Stimulated activated CD8-positive, alpha-beta memory T cell treated with anti-CD3 and anti-CD28 coated beads, Interleukin-15, amount 100 ng/mL, for 4 hours (primary cell): ENCODE data around the gene CCDC14.
"Not testable (repeated sequence)": the region's sequence is repeated elsewhere in the genome, so short reads cannot be mapped to it uniquely, and the experiment has no call there.

Experiments
- DNase-seq, 2 donors: peaks; one replicate each; pipeline ENCODE4 v3.0.0-alpha.2; 2020; ENCODE audit warnings: low read depth in 2 of 2

Gene CCDC14

GRCh38 chr3:123964793-123965192 lies 3.8 kb upstream of the CCDC14 start:
- DNase-seq: not testable (repeated sequence)

GRCh38 chr3:123961508-123961856 lies 453 bp upstream of the CCDC14 start:
- no peak for DNase-seq

GRCh38 chr3:123953735-123954134 lies 7.3 kb downstream of the CCDC14 start:
- DNase-seq: no peak

GRCh38 chr3:123952844-123953520 lies 8.0 kb downstream of the CCDC14 start:
- no peak for DNase-seq

- no peak for DNase-seq
Observed at GRCh38 chr3:123951522-123952447, 9.2 kb downstream of the CCDC14 start.

GRCh38 chr3:123949641-123950040 lies 11.4 kb downstream of the CCDC14 start:
- no peak for DNase-seq

GRCh38 chr3:123948449-123948848 lies 12.6 kb downstream of the CCDC14 start:
- DNase-seq: no peak

- DNase-seq: no peak
Observed at GRCh38 chr3:123947482-123947881, 13.5 kb downstream of the CCDC14 start.

GRCh38 chr3:123941542-123941941 lies 19.5 kb downstream of the CCDC14 start:
- DNase-seq: no peak

- DNase-seq: no peak
Observed at GRCh38 chr3:123941121-123941520, 19.9 kb downstream of the CCDC14 start.

- no peak for DNase-seq
Observed at GRCh38 chr3:123939706-123940105, 21.3 kb downstream of the CCDC14 start.

GRCh38 chr3:123936400-123936799 lies 24.6 kb downstream of the CCDC14 start:
- DNase-seq: no peak

GRCh38 chr3:123935830-123936229 lies 25.2 kb downstream of the CCDC14 start:
- DNase-seq: no peak

- no peak for DNase-seq
Observed at GRCh38 chr3:123934250-123934649, 26.8 kb downstream of the CCDC14 start.

GRCh38 chr3:123930445-123930844 lies 30.6 kb downstream of the CCDC14 start:
- no peak for DNase-seq

- DNase-seq: no peak
Observed at GRCh38 chr3:123929325-123929724, 31.7 kb downstream of the CCDC14 start.

- DNase-seq: no peak
Observed at GRCh38 chr3:123926396-123926795, 34.6 kb downstream of the CCDC14 start.

- DNase-seq: no peak
Observed at GRCh38 chr3:123920868-123921267, 40.2 kb downstream of the CCDC14 start.

- DNase-seq: no peak
Observed at GRCh38 chr3:123920383-123920782, 40.6 kb downstream of the CCDC14 start.

- DNase-seq: no peak
Observed at GRCh38 chr3:123919353-123919752, 41.7 kb downstream of the CCDC14 start.

- no peak for DNase-seq
Observed at GRCh38 chr3:123914829-123915228, 46.2 kb downstream of the CCDC14 start.

GRCh38 chr3:123909785-123910184 lies 51.2 kb downstream of the CCDC14 start:
- DNase-seq: no peak

- DNase-seq: no peak
Observed at GRCh38 chr3:123907720-123908119, 53.3 kb downstream of the CCDC14 start.
